Measurements from ENCODE around the gene LRRC45. TPM values are rescaled to one million over a fixed set of nuclear protein-coding genes. Genes with fewer than 3 reads are reported as not detected.
A peak's percentile ranks its signal among the peaks of the same experiment; 100 is the strongest.

The LRRC45 gene
- total and polyA plus RNA-seq, 9 of the 15 experiments (the other 6 are each of a cell fraction or from before 2014, with no cell fraction given) = 3.5 to 21.5 (median 11.2) TPM; not detected in 2

- H3K9ac ChIP-seq (ENCODE audit: insufficient read depth in 1 of 2, low read depth in 2 of 2, low read length in 2 of 2) = peak overlapping the region in 1 of 2 experiments; percentile 80; a peak in 2 of 4 replicates
- no peaks in the 10 kb centered on the region for H3K27me3 ChIP-seq (ENCODE audit: control insufficient read depth in 2 of 2, insufficient read depth in 2 of 2, low read length in 2 of 2)
- H2AFZ ChIP-seq (ENCODE audit: low read depth, low read length) = no peak overlapping the region
- ChIA-PET CTCF (ENCODE audit: low intra/inter-chr PET ratio) (no interaction called here), POLR2A (interaction anchor here (0.5 to 6.4 kb wide), 6 partner anchors 9 to 255 kb away, joined by 3 to 51 read pairs (median 4); partner anchors contain the start of genes CENPX and LRRC45)
- in situ Hi-C loops (cut with MboI) = loop anchor here (5.0 kb wide), 1 partner anchor 123 kb away; no protein-coding TSS in a partner anchor
- peaks cover 21% of the 10 kb centered on the region; the same call in 1 of the 2 replicates for H4K20me1 ChIP-seq (replicated peaks; ENCODE audit: control insufficient read depth, insufficient read depth, low read length)
- peaks cover 6% of the 10 kb centered on the region for H3K9me1 ChIP-seq (ENCODE audit: control insufficient read depth, insufficient read depth, low read length)
- WGBS (ENCODE audit: insufficient coverage, low coverage, missing lambda C conversion rate) = 70% methylated on average over 16 of the region's 23 CpGs
- TF ChIP-seq MYBL2 (IDR thresholded peaks at IDR 0.05; ENCODE audit: low read depth) (no peak), MYBL2 (CRISPR knock-in tag; IDR thresholded peaks at IDR 0.05; ENCODE audit: borderline replicate concordance) (no peak), IFI16 (CRISPR knock-in tag; IDR thresholded peaks at IDR 0.05) (no peak), POLR2A (conservative IDR thresholded peaks at IDR 0.05) (peak; percentile 67; the same call in 1 of the 2 replicates), POLR2B (IDR thresholded peaks at IDR 0.05; ENCODE audit: low read depth, partially characterized antibody) (peak; percentile 45), POLR2AphosphoS2 (IDR thresholded peaks at IDR 0.05; ENCODE audit: low read length) (peak; percentile 70; the same call in 1 of the 2 replicates), ASH1L (IDR thresholded peaks at IDR 0.05; ENCODE audit: borderline replicate concordance, low read depth, partially characterized antibody) (no peak), CGGBP1 (CRISPR knock-in tag; IDR thresholded peaks at IDR 0.05) (no peak), KDM5B (IDR thresholded peaks at IDR 0.05; ENCODE audit: insufficient replicate concordance, low read depth, low read length) (peak; percentile 48), ZNF780A (CRISPR knock-in tag; IDR thresholded peaks at IDR 0.05) (no peak), RBFOX2 (IDR thresholded peaks at IDR 0.05; ENCODE audit: low read depth, low read length) (0 out of 2 replicates have a peak, but pooled peaks have one; percentile 19), FOXA3 (CRISPR knock-in tag; conservative IDR thresholded peaks at IDR 0.05 in 1 of 2, IDR thresholded peaks at IDR 0.05 in 1 of 2) (no peak), POLR2G (IDR thresholded peaks at IDR 0.05; ENCODE audit: low read depth, low read length) (peak; percentile 65; the same call in 1 of the 2 replicates), MYNN (IDR thresholded peaks at IDR 0.05) (peak; percentile 38; the same call in 1 of the 2 replicates), MYNN (CRISPR knock-in tag; IDR thresholded peaks at IDR 0.05) (no peak), PHF21A (IDR thresholded peaks at IDR 0.05; ENCODE audit: borderline replicate concordance, low read depth) (no peak), ZNF24 (IDR thresholded peaks at IDR 0.05) (no peak), MNT (conservative IDR thresholded peaks at IDR 0.05) (peak in 1 of 2 experiments; percentile 36; a peak in 1 of 4 replicates)
- no peak overlapping the region for H3K27ac ChIP-seq (ENCODE audit: extremely low read depth, low read depth, low read length)
- no peak overlapping the region for H3K4me2 ChIP-seq (ENCODE audit: insufficient read depth, low read length)
- no peak for ATAC-seq
- H3K79me2 ChIP-seq (ENCODE audit: control insufficient read depth, insufficient read depth, low read length) = peaks cover 41% of the 10 kb centered on the region
- intact Hi-C loops (cut with micrococcal nuclease) = loop anchor here (5.0 to 10.0 kb wide), 2 partner anchors 63 to 310 kb away; partner anchors contain the start of gene FASN
- H3K4me1 ChIP-seq (replicated peaks in 1 of 2; ENCODE audit: control insufficient read depth in 2 of 2, insufficient read depth in 2 of 2, low read length in 2 of 2) = peaks cover 29 to 80% of the 10 kb centered on the region in 2 experiments
- no peak for FAIRE-seq
- H3K36me3 ChIP-seq (ENCODE audit: control insufficient read depth, insufficient read depth, low read length) = peaks cover 38% of the 10 kb centered on the region; the same call in 2 of the 3 replicates
- no TSS peak for BruUV-seq (replicated peaks)
- H3K4me3 ChIP-seq = no peak overlapping the region
- H3K9me3 ChIP-seq (replicated peaks; ENCODE audit: control insufficient read depth, insufficient read depth, low read depth, low read length) = no peaks in the 10 kb centered on the region
- DNase-seq (ENCODE audit: extremely low read depth in 1 of 4, low spot score in 3 of 4) = no peak
Measured at GRCh38 chr17:82034371-82035011, 11.4 kb downstream of the LRRC45 start.
